Left hindlimb (tissue), 1 donor: ENCODE results near the gene IGF2.
A peak's percentile ranks its signal among the peaks of the same experiment; 100 is the strongest.

ENCODE experiments used
- DNase-seq: peaks from one replicate; pipeline ENCODE4 v3.0.0-alpha.2; 2018

Gene IGF2

GRCh38 chr11:2102883-2103213 is 36.3 kb downstream of the IGF2 start:
- no peak for DNase-seq

DNA sequence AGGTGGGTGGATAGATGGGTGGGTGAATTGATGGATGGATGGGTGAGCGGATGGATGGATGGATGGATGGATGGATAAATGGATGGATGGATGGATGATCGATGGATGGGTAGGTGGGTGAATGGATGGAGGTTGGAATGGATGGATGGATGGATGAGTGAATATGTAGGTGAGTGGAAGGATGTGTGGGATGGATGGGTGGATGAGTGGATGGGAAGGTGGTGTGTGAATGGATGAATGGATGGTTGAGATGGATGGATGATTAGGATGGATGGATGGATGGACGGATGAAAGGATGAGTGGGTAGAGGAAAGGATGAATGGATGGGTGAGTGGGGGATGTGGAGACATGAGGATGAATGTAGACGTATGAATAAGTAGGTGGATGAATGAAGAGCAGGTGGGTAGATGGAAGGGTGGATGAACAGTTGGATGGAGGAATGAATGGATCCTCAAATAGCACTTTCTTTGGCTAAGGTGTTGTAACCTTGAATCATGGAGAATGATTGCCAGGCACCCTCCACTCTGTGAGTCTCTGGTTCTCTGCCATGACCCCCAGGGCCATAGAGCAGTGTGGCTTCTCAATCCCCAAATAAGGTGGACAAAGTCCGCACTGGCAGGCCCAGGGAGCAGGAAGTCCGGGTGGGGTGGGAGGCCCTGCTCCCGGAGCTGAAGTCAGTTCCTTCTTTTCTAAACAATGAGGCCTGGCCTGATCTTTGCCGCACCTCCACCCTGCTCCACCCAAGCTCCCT is 36.9 kb downstream of the IGF2 start:
- peak; percentile 30 for DNase-seq

- DNase-seq, result peak; percentile 19
Observed at GRCh38 chr11:2101171-2101675, 38.0 kb downstream of the IGF2 start.

- DNase-seq, result peak; percentile 27
Observed at GRCh38 chr11:2100361-2101170, 38.6 kb downstream of the IGF2 start.

GRCh38 chr11:2099516-2100349 is 39.5 kb downstream of the IGF2 start:
- DNase-seq, result peak; percentile 70

DNA sequence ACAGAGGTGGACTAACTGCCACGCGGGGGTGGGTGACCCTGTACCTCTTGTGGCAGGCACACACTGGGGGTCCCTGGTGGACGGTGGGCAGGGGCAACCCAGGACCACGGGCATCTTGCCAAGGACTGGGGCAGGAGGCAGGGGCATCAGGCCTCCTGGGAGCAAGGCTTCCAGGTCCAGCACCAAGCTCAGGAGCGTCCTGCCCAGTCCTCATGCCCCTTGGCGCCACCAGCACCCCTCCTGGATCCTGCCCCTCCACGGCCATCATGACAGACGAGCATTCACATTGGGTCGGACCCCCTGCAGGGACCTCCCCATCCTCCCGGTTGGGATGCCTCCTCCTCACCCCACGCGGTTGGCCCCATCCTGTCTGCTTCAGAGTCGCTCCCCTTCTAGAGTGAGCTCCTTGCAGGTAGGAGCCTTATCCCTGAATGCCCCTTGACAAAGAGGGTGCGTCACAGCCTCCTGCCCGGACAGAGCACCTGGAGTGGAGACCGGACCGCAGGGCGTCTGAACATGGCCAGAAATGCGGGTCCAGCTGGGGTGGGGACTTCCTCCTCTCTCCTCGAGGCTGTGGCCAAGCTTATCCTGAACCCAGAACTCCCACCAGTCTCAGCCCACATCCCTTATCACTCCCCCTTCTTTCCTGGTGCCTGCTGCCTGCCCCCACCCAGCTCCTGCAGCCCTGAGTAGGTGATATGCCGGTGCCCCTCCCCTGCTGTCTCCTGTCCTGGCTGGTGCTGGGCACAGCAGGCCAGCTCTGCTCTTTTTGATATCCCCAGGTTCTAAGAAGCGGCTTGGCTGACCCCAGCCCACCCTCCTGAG is 40.3 kb downstream of the IGF2 start:
- DNase-seq, result peak; percentile 22

DNA sequence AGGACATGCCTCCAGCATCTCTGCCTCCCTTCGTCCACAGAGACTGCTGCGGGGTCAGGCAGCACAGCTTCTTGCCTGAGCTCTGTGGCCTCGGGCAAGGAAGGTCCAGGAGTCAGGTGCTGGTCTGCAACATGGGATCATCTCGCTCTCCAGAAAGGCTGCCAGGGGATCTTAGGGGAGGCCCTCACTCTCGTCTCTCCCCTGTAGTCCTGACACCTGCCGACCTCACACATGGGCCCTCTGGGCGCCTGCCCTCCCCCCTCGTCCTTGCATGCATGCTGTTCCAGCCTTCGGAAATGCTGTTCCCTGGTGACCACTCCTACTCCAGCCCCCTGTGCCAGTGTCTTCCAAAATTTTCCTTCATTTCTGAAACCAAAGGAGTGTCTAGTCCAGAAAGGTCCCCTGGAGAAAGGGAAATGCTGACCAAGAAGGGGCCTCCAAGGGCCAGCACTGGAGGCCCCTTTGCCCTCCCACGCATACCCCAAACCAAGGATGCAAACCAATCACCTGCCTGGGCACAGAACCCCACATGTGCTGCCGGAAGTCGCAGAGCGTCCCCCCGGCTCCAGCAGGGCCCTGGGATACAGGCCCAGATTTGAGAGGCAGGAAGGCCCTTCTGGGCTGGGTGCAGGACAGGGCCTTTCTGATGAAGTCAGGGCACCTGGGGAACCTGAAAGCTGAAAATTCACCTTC is 41.0 kb downstream of the IGF2 start:
- DNase-seq, result no peak

- DNase-seq, result peak; percentile 65
Observed at GRCh38 chr11:2097356-2097997, 41.7 kb downstream of the IGF2 start.

- no peak for DNase-seq
Observed at GRCh38 chr11:2096919-2097301, 42.3 kb downstream of the IGF2 start.

GRCh38 chr11:2096011-2096918 is 42.9 kb downstream of the IGF2 start:
- DNase-seq, result no peak

DNA sequence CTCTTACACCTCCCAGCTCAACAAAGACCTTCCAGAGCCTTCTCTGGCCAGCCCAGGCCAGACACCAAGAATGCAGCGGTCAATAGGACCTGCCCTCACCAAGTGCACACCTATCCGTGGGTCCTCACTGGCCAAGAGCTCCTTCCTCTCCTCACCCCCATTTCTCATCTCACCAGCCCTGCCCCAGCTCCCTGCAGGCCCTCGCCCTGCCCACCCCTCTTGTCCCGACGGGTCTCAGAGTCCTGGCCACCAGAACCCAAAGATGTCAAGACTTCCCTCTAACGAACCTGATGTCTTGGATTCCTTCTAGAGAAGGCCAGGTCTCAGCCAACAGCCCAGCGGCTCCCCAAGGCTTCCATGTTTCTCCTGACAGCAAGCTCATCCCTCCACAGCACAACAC is 43.6 kb downstream of the IGF2 start:
- DNase-seq, result no peak

DNA sequence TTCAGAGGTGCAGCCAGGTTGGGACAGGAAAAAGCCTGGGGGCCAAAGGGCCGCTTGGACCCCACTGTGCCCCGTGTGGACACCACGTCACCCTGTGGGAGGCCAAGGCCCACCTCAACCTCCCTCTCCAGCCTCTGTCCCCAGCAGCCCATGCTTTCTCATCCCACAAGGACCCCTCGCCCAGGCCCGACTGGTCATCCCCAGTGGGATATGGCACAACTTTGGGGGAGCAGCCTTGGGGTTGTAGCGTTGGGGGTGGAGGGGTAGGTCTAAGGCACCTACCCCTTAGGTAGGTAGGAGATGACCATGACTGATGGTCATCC is 44.0 kb downstream of the IGF2 start:
- no peak for DNase-seq

DNA sequence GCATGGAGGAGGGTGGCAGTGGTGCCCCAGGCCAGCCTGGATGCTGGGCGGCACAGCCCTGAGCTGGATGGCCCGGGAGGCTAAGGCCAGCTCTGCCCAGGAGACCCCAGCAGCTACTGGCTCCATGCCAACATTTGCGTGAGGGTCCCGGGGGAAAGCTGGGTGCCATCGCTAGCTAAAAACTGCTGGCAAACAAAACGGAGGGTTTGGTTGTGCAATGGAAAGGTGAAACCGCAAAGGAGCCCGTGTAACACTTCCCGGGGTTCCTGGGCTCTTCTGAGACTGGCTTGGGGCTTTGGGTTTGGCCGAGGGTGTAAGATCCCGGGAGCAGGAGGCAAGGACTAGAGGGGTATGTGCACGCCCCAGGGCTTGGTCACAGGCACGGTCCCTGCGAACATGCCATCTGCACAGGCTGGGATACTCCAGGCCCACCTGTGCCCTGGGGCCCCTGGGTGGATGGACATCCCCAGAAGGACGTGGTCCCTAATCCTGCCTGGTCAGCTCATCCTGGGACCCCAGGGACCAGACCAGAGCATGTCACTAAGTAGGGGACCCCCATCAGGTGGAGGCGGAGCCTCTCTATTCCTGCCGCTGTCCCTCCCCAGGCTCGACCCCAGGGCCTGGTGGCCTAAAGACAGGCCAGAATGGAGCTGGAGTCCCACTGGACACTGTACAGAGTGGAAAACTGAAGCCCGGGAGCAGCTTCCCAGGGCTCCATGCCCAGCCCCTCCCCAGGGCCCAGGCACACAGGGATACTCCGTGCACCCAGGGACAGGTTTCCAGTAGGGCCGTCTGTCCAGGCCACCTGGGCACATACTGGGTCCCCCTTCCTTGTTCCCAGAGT is 44.6 kb downstream of the IGF2 start:
- no peak for DNase-seq

DNA sequence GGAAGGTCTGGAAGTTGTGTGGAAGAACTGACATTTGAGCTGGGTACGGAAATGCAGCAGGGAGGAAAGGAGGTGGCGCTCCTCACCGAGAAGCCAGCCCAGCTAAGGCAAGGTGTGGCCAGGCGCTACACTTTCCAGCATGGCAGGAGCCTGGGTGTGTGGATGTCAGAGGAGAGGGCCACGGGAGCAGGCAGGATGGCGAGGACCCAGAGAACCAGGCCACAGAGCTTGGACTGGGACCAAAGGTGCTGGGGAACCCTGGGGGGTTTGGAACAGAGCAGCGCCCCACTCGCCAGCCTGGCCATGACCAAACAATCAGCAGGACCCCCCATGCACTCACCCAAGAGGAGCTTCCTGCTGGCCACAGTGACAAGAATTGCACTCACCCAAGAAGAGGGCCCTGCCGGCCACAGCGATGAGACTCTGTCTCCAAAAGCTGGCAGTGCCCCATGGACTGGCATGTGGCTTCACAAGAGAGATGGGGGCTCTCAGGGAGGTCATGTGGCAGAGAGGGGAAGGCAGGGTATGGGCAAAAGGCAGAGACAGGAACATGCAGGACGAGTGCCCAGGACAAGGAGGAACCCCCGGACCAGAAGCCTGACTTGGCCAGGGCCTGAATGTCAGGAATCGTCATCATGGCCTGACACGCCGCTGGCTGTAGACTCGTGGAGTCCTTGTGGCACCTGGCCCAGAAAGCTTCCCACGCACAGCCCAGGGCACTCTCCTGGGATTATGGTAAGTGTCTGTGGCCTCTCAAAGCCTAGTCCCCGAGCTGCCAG is 45.4 kb downstream of the IGF2 start:
- no peak for DNase-seq

DNA sequence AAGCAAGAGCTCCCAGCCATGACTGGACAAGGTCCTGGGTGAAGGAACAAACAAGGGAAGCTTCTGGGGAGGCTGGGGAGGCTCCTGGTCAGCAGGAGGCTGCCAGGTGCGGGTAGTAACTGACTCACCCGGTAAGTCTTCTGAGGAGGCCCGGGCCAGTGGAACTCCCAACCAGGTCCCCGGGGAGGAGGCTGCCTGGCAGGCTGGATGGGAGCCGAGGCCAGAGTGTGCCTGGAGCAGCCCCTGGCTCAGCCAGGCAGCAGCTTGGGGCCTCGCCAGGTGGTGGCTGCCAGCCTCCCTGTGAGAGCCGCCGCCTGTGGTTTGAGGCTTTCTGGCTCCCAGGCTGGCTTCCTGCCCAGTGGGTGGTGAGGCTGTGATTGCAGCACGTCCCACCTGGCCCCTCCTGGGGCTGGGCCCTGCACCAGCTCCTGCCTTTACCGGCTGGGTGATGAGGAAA is 46.2 kb downstream of the IGF2 start:
- peak; percentile 74 for DNase-seq

DNA sequence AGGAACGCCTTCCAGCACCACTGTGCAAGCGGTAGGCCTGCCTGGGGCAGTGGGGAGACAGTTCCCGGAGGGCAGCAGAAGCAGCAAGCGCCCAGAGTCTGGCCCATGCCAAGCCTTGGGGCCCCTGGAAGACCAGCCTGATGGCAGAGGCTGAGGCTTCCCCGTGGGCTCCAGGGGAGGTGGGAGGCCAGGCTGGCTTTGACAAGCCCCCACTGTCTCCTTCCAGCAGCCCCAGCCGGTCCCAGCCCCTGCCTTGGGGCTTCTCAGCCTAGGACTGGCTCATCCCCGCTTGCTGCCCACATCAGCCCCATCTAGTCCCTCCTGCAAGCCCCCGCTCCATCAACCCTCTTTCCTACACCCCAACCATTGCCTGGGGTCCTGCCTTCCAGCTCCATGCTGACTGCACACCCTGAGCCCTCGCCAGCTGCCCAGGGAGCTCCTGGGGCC is 46.7 kb downstream of the IGF2 start:
- DNase-seq, result no peak

DNA sequence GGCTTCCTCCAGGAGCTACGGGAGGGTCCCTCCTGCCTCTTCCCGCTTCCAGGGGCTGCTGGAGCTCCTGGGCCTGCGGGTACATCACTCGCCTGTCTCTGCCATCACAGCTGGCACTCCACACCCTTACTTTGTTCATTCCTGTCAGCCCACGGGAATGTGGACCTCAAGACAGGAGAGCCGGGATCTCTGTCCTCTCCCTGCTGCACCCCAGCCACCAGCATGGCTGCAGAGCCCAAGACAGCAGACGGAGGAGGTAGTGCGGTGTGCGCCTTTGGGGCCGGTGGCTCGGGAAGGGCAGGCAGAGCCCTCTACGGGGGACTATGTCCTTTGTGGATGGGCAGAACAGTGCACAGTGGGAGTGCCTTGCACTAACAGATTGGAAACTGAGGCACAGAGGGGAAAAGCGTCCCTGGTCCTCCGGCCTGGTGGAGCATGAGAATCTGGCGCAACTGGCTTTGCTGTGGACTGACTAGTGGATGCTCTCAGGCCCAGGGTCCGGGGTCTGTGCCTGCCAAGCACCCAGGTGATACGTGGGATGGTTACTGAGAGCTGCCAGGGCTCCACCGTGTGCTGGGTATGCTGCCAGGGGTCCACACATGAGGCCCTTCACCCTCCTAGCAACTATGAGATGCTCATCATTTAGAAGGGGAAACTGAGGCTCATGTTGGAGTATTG is 47.3 kb downstream of the IGF2 start:
- DNase-seq, result no peak
